AG04450 (cell line): ENCODE measurements around the gene RAB33B. TPM values are rescaled to one million over a fixed set of nuclear protein-coding genes. Genes with fewer than 3 reads are reported as not detected.
A peak's percentile ranks its signal among the peaks of the same experiment; 100 is the strongest.
"Not testable (repeated sequence)": the region's sequence is repeated elsewhere in the genome, so short reads cannot be mapped to it uniquely, and the experiment has no call there.

Source experiments
- CTCF ChIA-PET: fragments of 300-600, 350-600 bp; formaldehyde crosslinking; extraction: SDS; loops from one replicate; lab custom pipeline; 2022; ENCODE audit warnings: antibody characterized with exemption, inconsistent platforms; lab: Charles Lee
- POLR2A ChIA-PET: fragments of 350-600 bp; formaldehyde crosslinking; extraction: SDS; loops from one replicate; lab custom pipeline; 2021; ENCODE audit warnings: antibody characterized with exemption, inconsistent platforms; lab: Yijun Ruan, JAX
- DNase-seq: peaks from one replicate; pipeline ENCODE4 v3.0.0-alpha.2; 2011; ENCODE audit warnings: low read depth, low spot score
- H3K27ac ChIP-seq: one replicate; pipeline ENCODE4 v1.5.1; 2012; ENCODE audit warnings: low read depth, low read length, control low read depth
- H3K27me3 ChIP-seq: one replicate; pipeline ENCODE4 v1.6.0; 2012; ENCODE audit warnings: low read length; ENCODE audit not compliant: control insufficient read depth, insufficient read depth
- H3K4me3 ChIP-seq: 2 replicates; pipeline ENCODE4 v1.5.1; 2011; ENCODE audit warnings: mild to moderate bottlenecking, low read depth, low read length, control low read depth
- H3K9me3 ChIP-seq: 2 replicates; pipeline ENCODE4 v1.5.1; 2012; ENCODE audit warnings: low read length; ENCODE audit not compliant: control insufficient read depth, insufficient read depth
- polyA minus RNA-seq: library from RNA; depleted of rRNA, polyadenylated mRNA; stranded (reverse); fragments of >200 nt; gene quantifications from 2 replicates; pipeline ENCODE4 v1.2.3, GENCODE V29; 2011; rRNA and poly(A)+ RNA removed
- polyA plus RNA-seq: library from polyadenylated mRNA; depleted of rRNA; stranded (reverse); fragments of >200 nt; gene quantifications from 2 replicates; pipeline ENCODE4 v1.2.3, GENCODE V29; 2011; rRNA removed
- TF ChIP-seq, protein P1 (sequence below): IDR thresholded peaks from 2 replicates; pipeline ENCODE4 v1.5.1; 2011; ENCODE audit warnings: low read depth, low read length, control low read depth, inconsistent platforms

Gene RAB33B
- polyA plus RNA-seq (5.4 and 7.8 TPM in 2 replicates), polyA minus RNA-seq (5.2 and 8.1 TPM in 2 replicates)

DNA sequence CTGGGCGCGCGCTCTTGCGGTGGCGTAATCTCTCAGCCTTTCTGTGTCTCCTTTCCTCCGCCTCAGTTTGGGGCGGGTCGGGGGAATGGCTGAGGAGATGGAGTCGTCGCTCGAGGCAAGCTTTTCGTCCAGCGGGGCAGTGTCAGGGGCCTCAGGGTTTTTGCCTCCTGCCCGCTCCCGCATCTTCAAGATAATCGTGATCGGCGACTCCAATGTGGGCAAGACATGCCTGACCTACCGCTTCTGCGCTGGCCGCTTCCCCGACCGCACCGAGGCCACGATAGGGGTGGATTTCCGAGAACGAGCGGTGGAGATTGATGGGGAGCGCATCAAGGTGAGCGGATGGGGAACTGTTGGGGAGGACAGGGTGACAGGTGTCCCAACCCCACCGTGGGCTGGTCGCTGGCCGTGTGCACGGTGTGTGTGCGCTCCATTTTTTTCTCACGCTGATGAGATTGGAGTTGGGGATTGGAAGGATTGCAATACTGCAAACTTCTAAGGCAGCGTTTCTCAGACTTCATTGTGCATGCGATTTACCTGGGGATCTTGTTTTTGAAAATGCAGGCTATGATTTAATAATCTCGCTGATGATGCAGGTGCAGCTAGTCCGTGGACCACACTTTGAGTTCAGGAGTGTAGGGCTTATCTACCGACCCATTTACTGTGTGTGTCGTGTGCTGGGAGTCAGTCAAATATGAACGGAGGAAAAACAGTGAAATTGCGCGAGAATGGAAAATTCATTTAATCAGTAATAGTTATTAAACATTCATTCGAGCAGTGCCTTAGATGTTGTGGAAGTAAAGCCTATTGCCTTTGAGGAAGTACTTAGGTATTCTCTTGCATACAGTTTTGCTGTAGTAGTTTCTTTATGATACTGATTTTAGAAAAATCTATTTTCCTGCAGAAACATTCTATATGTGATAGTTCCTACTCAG lies at the start of gene RAB33B:
RAB33B (plus strand) TSS at position 11 of the 935 bp plus-strand sequence; CDS start at position 86, 75 bp downstream.
- POLR2A ChIA-PET = interaction anchor here (0.6 to 1.6 kb wide), 4 partner anchors 19 to 153 kb away, joined by 3 to 6 read pairs (median 4); partner anchors contain the start of gene NAA15
- peak within 1 kb of the TSS; percentile 93 for H3K27ac ChIP-seq
- H3K27me3 ChIP-seq = no peaks in the 10 kb centered on the region
- TF ChIP-seq, protein P1, sequence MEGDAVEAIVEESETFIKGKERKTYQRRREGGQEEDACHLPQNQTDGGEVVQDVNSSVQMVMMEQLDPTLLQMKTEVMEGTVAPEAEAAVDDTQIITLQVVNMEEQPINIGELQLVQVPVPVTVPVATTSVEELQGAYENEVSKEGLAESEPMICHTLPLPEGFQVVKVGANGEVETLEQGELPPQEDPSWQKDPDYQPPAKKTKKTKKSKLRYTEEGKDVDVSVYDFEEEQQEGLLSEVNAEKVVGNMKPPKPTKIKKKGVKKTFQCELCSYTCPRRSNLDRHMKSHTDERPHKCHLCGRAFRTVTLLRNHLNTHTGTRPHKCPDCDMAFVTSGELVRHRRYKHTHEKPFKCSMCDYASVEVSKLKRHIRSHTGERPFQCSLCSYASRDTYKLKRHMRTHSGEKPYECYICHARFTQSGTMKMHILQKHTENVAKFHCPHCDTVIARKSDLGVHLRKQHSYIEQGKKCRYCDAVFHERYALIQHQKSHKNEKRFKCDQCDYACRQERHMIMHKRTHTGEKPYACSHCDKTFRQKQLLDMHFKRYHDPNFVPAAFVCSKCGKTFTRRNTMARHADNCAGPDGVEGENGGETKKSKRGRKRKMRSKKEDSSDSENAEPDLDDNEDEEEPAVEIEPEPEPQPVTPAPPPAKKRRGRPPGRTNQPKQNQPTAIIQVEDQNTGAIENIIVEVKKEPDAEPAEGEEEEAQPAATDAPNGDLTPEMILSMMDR = no peak
- H3K4me3 ChIP-seq = peak within 1 kb of the TSS; percentile 98
- CTCF ChIA-PET = no interaction called here
- no peaks in the 10 kb centered on the region; the same call in 1 of the 2 replicates for H3K9me3 ChIP-seq
- DNase-seq = peak; percentile 78

DNA sequence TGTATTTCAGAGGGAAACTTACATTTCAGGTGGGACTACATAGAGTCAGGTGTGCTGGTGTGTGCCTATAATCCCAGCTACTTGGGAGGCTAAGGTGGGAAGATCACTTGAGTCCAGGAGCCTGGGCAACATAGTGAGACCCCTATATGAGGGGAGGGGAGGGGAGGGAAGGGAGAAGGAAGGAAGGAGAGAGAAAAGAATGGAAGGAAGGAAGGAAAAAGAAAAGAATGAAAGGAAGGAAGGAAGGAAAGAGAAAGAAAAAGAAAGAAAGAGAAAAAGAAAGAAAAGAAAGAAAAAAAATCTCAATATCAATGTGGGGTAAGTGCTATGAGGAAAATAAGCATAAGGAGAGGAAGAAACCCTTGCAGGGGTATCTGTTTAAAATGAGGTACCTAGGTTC lies 43.6 kb upstream of the RAB33B start:
- H3K4me3 ChIP-seq = no peak overlapping the region
- no peak overlapping the region for H3K27ac ChIP-seq
- ChIA-PET POLR2A (no interaction called here), CTCF (interaction anchor here (0.6 kb wide), 1 partner anchor 121 kb away, joined by 6 read pairs; no protein-coding TSS in a partner anchor)
- TF ChIP-seq, protein P1 = no peak
- H3K9me3 ChIP-seq = peaks cover 3% of the 10 kb centered on the region; the same call in 1 of the 2 replicates
- H3K27me3 ChIP-seq = no peaks in the 10 kb centered on the region
- no peak for DNase-seq

DNA sequence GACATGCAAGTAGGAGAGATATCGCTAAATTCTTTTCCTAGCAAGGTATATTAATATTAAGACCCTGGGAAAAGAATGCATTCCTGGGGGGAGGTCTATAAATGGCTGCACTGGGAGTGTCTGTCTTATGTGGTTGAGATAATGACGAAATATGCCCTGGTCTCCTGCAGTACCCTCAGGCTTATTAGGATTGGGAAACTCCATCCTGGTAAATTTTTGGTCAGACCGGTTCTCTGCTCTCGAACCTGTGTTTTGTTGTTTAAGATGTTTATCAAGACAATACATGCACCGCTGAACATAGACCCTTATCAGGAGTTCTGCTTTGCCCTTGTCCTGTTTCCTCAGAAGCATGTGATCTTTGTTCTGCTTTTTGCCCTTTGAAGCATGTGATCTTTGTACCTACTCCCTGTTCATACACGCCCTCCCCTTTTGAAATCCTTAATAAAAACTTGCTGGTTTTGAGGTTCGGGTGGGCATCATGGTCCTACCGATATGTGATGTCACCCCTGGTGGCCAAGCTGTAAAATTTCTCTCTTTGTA lies 39.2 kb upstream of the RAB33B start:
- H3K9me3 ChIP-seq, POLR2A ChIA-PET, H3K27me3 ChIP-seq, H3K27ac ChIP-seq, DNase-seq, H3K4me3 ChIP-seq: not testable (repeated sequence)
- CTCF ChIA-PET = interaction anchor here (1.1 kb wide), 1 partner anchor 83 kb away, joined by 5 read pairs; no protein-coding TSS in a partner anchor

DNA sequence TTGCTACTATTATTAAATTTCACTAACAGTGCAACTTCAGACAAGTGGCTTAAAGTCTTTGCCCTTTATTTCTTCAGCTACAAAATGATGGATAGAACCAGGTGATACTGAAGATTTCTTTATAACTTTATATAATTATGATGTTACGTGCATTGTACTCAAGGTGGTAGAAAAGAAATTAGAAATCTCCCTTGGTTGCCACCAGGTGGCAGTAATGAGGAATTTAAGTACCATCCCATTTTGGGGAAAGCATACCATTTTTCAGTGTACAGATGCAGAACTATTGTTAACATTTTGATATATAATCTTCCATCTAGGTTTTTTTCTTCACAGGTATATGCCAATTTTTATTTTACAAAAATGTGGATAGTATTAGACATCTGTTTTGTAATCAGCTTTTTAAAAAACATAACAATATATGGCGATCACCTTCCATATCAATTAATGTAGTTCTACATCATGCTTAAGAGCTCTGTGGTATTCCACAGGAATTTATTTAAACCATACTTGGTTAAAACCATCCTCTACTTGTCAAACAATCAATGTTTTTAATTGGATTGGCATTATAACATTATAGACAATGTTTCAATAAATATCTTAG lies 37.7 kb upstream of the RAB33B start:
- ChIA-PET CTCF (interaction anchor here (0.5 to 1.4 kb wide), 20 partner anchors 9 to 427 kb away, joined by 3 to 6 read pairs (median 3); no protein-coding TSS in a partner anchor), POLR2A (no interaction called here)
- no peak overlapping the region for H3K4me3 ChIP-seq
- peak; percentile 32 for DNase-seq
- no peak overlapping the region for H3K27ac ChIP-seq
- no peaks in the 10 kb centered on the region for H3K27me3 ChIP-seq
- TF ChIP-seq, protein P1 = peak; percentile 63
- H3K9me3 ChIP-seq = peaks cover 3% of the 10 kb centered on the region; the same call in 1 of the 2 replicates

DNA sequence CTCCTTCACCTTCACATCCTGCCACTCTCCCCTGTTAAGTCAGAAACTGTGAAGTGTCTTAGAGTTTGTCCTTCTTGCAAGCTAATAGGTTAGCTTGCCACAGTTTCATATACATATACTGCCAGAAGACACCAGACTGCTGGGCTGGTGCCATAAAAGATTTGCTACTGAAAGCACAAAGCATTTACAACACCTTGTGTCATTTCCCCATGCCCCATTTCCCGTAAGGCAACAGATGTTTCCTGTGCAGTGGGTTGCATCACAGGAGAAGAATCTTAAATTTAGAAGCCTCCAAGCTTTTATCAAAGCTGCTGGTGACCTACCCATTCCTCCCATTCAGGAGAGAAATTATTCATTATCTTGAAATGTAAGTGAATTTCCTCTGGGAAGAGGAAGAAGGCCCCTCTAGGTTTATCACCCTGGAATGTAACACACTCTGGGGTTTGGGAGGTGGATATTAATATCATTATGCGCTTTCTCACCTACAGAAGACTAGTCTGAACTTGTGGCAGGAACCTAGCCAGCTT lies 34.5 kb upstream of the RAB33B start:
- TF ChIP-seq, protein P1 = no peak
- Histone ChIP-seq H3K9me3 (peaks cover 3% of the 10 kb centered on the region; the same call in 1 of the 2 replicates), H3K27me3 (no peaks in the 10 kb centered on the region), H3K4me3 (no peak overlapping the region), H3K27ac (no peak overlapping the region)
- peak; percentile 39 for DNase-seq
- ChIA-PET POLR2A (interaction anchor here (1.2 kb wide), 1 partner anchor 34 kb away, joined by 3 read pairs; the partner anchor contains the start of gene RAB33B), CTCF (interaction anchor here (0.9 kb wide), 1 partner anchor 232 kb away, joined by 5 read pairs; no protein-coding TSS in a partner anchor)
